Measurements from ENCODE around the gene BMAL1. TPM values are rescaled to one million over a fixed set of nuclear protein-coding genes. Genes with fewer than 3 reads are reported as not detected.
A peak's percentile ranks its signal among the peaks of the same experiment; 100 is the strongest.

BMAL1 gene
- total and polyA plus RNA-seq, 11 donors, result 5.7 to 18.2 (median 11.7) TPM

- intact Hi-C loops (cut with DNase I), result no loop called here
- peaks cover 0 to 3% (median 0%) of the 10 kb centered on the region in 12 donors for H3K9me3 ChIP-seq
- 87 to 90% (median 88%) methylated on average over 7 of the region's 7 CpGs for WGBS, 4 donors
- no peaks in the 10 kb centered on the region for H3K36me3 ChIP-seq
- DNase-seq (no peak), ATAC-seq (no peak)
- H3K4me1 ChIP-seq, result peaks cover 0 to 4% (median 0%) of the 10 kb centered on the region in 12 donors
- H3K4me3 ChIP-seq, result no peak overlapping the region
- H3K27ac ChIP-seq, result no peak overlapping the region
- TF ChIP-seq, protein P1, sequence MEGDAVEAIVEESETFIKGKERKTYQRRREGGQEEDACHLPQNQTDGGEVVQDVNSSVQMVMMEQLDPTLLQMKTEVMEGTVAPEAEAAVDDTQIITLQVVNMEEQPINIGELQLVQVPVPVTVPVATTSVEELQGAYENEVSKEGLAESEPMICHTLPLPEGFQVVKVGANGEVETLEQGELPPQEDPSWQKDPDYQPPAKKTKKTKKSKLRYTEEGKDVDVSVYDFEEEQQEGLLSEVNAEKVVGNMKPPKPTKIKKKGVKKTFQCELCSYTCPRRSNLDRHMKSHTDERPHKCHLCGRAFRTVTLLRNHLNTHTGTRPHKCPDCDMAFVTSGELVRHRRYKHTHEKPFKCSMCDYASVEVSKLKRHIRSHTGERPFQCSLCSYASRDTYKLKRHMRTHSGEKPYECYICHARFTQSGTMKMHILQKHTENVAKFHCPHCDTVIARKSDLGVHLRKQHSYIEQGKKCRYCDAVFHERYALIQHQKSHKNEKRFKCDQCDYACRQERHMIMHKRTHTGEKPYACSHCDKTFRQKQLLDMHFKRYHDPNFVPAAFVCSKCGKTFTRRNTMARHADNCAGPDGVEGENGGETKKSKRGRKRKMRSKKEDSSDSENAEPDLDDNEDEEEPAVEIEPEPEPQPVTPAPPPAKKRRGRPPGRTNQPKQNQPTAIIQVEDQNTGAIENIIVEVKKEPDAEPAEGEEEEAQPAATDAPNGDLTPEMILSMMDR (IDR thresholded peaks at IDR 0.05), result no peak
- TF ChIP-seq POLR2A (IDR thresholded peaks at IDR 0.05), result no peak
- H3K27me3 ChIP-seq, result peaks cover 0 to 5% (median 0%) of the 10 kb centered on the region in 9 donors
Observed at GRCh38 chr11:13237761-13238160, 39.8 kb upstream of the BMAL1 start.

- Histone ChIP-seq H3K4me3 (no peak overlapping the region), H3K4me1 (peaks cover 0 to 4% (median 0%) of the 10 kb centered on the region in 12 donors), H3K9me3 (peaks cover 0 to 3% (median 0%) of the 10 kb centered on the region in 12 donors), H3K27ac (no peak overlapping the region), H3K27me3 (peaks cover 0 to 17% (median 0%) of the 10 kb centered on the region in 9 donors), H3K36me3 (no peaks in the 10 kb centered on the region)
- DNase-seq, result peak in 3 of 5 donors; percentile 25 to 50 (median 34)
- WGBS, 4 donors, result 42 to 59% (median 49%) methylated on average over 4 of the region's 4 CpGs
- ATAC-seq, result peak in 3 of 4 donors; percentile 50 to 62 (median 53)
- TF ChIP-seq, protein P1 (IDR thresholded peaks at IDR 0.05), result peak; percentile 62 to 84 (median 74)
- TF ChIP-seq POLR2A (IDR thresholded peaks at IDR 0.05), result no peak
- intact Hi-C loops (cut with DNase I), result no loop called here
Observed at GRCh38 chr11:13238879-13239514, 38.6 kb upstream of the BMAL1 start.

- intact Hi-C loops (cut with DNase I), result no loop called here
- TF ChIP-seq POLR2A (IDR thresholded peaks at IDR 0.05), result no peak
- TF ChIP-seq, protein P1 (IDR thresholded peaks at IDR 0.05), result no peak
- Histone ChIP-seq H3K4me3 (no peak overlapping the region), H3K36me3 (no peaks in the 10 kb centered on the region), H3K4me1 (peaks cover 0 to 4% (median 0%) of the 10 kb centered on the region in 12 donors), H3K9me3 (no peaks in the 10 kb centered on the region), H3K27me3 (peaks cover 0 to 22% (median 0%) of the 10 kb centered on the region in 9 donors), H3K27ac (no peak overlapping the region)
- WGBS, 4 donors, result 92 to 97% (median 94%) methylated on average over 3 of the region's 3 CpGs
- ATAC-seq (no peak), DNase-seq (no peak)
Observed at GRCh38 chr11:13242564-13242963, 35.0 kb upstream of the BMAL1 start.

DNA sequence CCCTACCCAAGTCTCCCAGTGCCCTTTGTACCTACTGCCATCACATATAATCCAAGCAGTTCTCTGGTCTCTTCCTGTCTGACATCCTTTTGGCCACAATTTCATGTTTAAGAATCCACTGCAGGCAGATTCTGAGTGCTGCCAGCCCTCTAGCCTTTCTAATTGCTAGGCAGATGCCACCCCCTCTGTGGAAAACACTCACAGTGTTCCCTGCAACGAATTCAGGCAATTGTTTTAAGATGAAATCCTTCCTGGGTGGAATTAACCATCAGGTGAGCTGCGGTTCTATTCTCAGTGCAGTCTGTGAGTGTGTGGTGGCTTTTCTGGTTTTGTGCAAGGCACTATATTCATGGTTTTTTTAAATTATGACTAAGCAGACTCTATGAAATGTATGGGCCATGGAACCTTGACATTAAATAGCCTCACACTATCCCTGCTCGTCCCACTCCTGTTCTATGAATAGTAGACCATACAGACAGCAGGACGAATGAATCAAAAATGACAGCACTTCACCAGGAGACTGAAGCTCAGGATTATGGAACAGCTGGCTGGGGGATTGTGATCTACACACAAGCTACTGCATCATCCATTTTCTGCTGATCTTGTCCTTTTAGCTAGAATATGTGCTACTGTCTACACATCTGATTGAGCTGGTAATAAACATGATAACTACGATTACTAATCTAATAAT lies 29.8 kb upstream of the BMAL1 start:
- no peaks in the 10 kb centered on the region for H3K36me3 ChIP-seq
- WGBS, 4 donors, result 55 to 68% (median 66%) methylated on average over 5 of the region's 5 CpGs

More for the DNA sequence above, 29.8 kb upstream of the BMAL1 start:
- ATAC-seq, result no peak
- DNase-seq, result no peak
- no peak overlapping the region for H3K4me3 ChIP-seq
- no peak for TF ChIP-seq POLR2A (IDR thresholded peaks at IDR 0.05)
- TF ChIP-seq, protein P1 (IDR thresholded peaks at IDR 0.05), result no peak
- peaks cover 0 to 17% (median 0%) of the 10 kb centered on the region in 9 donors for H3K27me3 ChIP-seq
- H3K27ac ChIP-seq, result no peak overlapping the region
- intact Hi-C loops (cut with DNase I), result no loop called here
- no peaks in the 10 kb centered on the region for H3K9me3 ChIP-seq
- no peaks in the 10 kb centered on the region for H3K4me1 ChIP-seq
